NCI-H2029 (cell line): ENCODE measurements around the gene CEP97.
"Not testable (repeated sequence)": the region's sequence is repeated elsewhere in the genome, so short reads cannot be mapped to it uniquely, and the experiment has no call there.

Experiments
- DNase-seq: peaks from one replicate; lab custom pipeline; 2025; lab: John Stamatoyannopoulos, UW

Gene CEP97

DNA sequence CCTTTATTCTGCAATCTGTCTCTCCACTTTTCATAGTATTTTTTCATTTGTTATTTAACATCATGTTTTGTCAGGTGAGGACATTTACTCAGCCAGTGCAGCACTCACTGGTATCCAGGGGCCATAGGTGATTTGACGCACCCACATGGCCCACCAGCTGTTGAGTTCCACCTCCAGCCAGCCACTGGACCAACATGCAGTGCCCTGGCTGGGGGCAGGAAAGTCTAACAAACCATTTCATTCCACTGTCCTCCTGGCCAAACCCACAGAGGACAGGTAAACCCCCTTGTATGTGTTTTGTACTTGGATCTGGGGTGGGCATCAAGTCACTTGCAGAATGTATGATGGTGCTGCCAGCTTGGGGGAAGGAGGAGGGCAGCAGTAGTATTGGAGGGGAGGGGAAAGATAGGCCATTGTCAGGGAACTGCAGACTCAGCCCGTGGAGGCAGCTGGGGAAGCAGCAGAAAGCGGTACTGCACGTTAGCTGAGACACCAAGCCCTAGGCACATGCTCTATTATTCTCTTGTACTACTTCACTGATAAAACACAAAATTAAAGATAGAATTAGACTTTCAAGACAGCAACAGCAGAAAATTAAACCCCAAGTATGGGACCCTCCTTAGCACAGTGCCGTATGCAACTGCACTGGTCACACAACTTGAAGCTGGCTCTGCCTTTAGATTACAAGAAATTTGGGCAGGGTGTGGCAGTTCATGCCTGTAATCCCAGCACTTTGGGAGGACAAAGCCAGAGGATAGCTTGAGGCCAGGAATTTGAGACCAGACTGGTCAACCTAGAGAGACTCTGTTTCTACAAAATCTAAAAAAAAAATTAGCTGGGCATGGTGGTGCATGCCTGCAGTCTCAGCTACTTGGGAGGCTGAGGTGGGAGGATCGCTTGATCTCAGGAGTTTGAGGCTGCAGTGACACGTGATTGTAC is 22.4 kb upstream of the CEP97 start:
- no peak for DNase-seq

DNA sequence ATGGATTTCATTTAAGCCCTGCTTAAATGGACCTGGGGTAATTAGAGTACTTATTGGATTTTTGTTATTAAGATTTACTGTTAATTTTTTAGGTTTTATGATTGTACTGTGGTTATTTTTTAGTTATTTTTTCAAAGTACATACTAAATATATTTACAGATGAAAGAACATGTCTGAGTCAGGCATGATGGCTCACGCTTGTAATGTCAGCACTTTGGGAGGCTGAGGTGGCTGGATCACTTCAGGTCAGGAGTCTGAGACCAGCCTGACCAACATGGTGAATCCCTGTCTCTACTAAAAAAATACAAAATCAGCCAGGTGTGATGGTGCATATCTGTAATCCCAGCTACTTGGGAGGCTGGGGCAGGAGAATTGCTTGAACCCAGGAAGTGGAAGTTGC is 21.7 kb upstream of the CEP97 start:
- DNase-seq, result no peak

DNA sequence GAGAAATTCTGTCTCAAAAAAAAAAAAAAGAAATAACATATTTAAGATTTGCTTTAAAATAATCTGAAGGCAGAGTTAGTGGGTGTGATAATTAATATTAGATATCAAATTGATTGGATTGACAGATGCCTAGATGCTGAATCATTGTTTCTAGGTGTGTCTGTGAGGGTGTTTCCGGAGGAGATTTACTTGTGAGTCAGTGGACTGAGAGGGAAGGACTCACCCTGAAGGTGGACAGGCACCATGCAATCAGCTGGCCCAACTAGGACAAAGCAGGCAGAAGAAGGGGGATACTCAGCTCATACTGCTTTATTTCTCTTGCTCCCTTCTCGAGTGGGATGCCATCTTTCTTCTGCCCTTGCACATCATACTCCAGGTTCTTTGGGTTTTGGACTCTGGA is 21.2 kb upstream of the CEP97 start:
- no peak for DNase-seq

DNA sequence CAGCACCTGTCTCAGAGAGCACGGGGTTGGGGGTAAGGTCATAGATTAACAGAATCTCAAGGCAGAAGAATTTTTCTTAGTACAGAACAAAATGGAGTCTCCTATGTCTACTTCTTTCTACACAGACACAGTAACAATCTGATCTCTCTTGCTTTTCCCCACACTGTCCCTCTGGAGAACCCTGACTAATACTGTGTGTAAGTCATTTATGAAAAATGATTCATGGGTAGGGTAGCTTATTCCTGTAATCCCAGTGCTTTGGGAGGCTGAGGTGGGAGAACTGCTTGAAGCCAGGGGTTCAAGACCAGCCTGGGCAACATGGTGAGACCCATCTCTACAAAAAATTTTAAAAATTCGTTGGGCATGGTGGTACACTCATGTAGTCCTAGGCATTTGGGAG is 19.8 kb upstream of the CEP97 start:
- not testable (repeated sequence) for DNase-seq

DNA sequence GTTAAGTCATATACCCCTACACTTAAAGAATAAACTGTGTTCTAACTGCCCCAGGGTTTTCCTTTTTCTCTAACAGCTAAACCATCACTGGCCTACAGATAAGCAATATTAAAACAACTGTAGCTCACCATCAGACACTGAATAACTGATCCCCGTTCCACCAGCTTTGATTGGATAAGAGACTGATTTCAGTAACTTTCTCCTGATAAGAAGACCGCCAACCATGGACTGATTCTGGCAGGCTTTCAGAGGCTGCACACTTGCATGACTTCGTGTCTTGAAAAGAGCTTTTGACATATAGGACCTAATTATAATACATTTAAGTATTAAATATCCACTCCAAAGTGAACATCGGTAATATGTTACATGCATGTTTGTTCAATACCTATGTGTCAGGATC is 15.3 kb upstream of the CEP97 start:
- no peak for DNase-seq

DNA sequence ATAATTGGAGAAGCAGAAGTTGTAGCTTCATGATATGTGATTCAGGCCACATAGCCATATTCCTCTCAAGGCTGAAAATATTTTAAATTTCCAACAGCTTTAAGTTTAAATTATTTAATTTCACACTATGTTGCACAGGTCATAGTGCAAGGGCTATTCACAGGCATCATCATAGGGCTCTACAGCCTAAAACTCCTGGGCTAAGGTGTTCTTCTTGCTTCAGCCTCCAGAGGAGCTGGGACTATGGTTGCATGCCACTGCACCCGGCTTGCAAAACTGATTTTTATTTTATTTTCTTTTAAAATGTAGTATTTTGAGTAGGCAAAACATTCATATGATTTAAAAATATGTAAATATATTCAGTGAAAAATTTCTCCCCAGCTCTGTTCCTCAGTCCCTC is 6.0 kb upstream of the CEP97 start:
- DNase-seq, result no peak

DNA sequence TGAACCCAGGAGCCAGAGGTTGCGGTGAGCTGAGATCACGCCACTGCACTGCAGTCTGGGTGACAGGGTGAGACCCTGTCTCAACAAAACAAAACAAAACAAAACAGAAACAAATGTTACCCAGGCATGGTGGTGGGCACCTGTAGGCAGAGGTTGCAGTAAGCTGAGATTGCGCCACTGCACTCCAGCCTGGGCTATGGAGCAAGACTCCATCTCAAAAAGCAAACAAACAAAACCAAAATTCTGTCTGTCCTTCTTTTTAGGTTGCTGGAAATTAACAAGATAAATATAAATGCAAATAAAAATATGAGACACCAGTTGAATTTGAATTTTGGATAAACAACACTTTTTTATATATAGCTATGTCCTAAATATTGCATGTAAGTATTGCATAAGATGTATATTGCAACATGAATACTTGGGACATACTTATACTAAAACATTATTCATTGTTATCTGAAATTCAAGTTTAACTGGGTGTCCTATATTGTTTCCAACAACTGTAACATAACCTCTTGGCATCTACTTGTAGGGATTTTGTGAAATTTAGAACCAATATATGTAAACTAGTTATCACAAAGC is 4.7 kb upstream of the CEP97 start:
- no peak for DNase-seq

DNA sequence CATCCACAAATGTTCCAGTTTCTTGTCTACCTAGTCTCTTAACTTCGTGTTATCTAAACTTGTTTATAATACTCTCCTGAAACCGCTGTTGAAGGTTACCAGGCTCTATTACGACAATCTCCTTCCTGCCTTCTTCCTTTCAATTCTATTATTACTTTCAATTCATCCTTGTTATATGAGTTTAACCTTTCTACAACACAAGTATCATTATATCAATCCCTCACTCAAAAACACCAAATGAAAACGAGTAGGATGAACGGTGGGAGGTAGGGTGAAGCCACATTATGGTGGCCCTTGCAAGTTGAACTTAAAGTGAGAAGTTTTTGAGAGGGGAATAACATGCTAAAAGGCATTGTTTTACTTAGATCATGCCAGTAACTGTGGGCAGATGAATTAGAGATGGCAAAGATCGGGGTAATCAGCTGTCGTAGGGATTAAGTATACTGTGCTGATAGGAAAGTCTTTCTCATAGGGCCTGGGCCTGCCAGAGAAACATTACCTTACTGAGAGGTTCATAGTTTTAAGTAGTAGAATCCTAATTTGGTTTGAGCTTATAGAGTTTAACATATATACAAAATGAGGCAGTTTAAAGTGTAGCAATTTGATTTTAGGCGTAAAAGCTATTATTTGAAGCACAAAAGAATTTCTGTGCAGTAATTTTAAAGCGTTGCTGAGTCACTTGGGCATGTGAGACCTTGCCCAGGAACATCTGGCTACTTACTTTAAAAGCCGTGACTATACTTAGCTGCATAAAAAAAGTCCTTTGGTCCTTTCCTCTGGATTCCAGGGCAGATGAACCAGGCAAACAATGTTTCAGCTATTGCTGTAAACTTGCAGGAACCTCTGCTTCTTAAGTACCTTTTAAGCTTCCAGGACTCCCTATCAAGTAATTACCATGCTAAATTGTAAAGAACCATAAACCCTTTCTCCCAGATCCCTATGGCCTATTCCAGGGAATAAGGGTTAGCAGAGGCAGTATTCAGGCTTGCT is 3.3 kb upstream of the CEP97 start:
- DNase-seq, result no peak

DNA sequence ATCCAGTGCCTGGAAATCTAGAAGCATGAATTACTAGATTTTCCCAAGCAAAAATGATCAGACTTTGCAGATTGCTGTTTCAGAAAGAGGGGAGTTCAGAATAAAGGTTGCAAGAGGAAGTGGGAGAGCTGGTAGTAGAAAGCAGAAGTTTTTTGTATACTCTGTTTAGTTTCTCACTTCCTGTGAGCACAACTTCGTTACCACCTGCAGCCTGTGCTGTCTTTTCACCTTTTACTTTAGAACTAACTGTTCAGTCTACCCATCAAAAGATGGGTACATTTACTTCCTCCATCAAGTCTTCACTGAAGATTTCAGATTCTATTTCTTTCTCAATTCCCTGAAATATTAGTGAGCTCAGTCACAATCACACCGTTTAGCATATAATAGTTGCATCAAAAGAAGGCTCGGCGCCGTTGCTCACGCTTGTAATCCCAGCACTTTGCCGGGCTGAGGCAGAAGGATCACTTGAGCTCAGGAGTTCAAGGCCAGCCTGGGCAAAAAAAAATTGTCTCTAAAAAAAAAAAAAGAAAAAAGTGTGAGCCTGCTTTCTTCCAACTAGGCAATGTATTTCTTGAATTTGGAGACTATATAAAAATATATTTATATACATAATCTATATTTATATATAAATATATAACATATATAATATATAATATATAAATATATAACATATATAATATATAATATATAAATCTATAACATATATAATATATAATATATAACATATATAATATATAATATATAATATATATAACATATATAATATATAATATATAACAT is 1.8 kb upstream of the CEP97 start:
- DNase-seq, result no peak

DNA sequence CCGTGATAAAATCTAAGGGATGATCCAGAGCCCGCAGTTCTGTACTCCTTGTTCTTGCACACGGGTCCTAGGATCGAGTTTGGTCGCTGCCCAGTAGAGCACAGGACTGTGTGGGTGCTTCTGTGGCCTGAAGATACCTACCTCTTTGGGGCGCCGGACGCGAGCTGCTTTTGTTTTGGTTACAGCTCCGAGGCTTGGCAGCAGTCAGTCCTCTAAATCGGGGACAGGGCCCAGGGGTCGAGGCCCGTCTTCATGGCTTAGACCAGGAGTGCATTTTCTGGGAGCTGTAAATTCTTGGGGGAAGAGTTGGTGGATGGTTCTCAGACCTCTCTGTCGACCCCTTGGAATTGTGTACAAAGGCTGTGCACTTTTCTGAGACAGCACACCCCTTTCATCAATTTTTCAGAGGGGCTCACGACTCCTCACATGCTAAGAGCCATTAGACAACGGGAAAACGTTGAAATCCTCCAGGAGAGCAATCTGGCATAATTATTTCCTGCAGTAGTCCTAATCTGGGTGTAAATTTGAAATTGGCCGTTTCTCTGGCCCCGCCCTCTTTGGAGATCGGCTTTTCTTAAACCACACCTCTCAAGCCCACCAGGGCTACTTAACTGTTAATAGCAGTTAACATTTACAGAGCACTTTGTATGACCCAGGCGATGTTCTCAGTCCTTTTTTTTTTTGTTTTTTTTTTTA is 928 bp downstream of the CEP97 start:
- DNase-seq, result no peak

DNA sequence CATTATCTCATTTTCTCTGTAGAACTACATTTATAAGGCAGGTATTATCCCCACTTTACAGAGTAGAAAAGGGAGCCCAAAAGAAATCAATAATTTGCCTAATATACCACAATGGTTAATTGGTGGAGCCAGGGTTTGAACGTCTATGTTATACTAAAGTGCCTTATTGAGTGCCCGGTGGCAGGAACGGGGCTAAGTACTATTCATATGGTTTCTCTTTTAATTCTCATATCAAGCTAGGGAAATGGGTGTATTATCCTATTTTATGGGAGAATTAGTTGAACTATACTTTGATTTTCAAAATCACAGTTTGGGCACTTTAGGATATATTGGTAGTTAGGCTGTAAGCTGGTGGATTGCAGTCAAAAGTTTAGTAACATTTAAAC is 1.5 kb downstream of the CEP97 start:
- DNase-seq, result no peak

DNA sequence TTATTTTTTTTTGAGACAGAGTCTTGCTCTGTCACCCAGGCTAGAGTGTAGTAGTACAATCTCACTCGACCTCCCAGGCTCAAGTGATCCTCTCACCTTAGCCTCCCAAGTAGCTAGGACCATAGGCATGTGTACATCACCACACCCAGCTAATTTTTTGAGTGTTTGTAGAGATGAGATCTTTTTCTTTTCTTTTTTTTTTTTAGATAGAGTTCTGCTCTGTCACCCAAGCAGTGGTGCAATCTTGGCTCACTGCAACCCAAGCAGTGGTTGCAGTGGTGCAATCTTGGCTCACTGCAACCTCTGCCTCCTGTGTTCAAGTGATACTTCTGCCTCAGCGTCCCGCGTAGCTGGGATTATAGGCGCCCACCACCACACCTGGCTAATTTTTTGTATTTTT is 5.2 kb downstream of the CEP97 start:
- no peak for DNase-seq

DNA sequence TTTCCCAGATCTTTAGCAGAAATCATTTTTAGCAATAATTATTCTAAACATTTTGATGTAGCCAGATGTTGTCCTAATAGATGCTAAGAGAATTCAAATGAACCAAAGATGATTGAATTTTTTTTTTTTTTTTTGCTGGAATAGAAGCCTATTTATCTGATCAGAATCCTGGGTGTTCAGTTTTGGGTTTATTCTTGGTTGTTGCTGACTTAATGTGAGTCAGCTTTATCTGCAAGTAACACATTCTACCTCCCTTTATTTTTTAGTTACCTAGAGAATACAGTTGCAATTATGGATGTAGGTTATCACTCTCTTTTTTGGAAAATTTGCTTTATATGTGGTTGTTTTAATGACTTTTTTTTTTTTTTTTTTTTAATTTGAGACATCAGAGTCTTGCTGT is 6.4 kb downstream of the CEP97 start:
- no peak for DNase-seq

DNA sequence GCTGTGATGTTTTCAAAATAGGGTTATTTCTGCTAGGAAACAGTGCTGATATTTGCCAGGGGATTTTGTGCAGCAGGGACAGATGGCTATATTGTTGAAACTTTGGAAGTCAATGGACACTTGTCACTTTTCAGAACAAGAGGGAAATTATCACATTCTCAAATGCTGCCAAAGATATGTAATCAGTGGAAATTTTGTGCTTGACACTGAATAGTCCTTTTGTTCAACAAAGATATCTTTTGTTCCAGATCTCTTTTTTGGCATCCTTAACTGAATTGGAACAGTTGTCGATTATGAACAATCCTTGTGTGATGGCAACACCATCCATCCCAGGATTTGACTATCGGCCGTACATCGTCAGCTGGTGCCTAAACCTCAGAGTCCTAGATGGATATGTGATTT is 7.8 kb downstream of the CEP97 start:
- DNase-seq, result no peak

DNA sequence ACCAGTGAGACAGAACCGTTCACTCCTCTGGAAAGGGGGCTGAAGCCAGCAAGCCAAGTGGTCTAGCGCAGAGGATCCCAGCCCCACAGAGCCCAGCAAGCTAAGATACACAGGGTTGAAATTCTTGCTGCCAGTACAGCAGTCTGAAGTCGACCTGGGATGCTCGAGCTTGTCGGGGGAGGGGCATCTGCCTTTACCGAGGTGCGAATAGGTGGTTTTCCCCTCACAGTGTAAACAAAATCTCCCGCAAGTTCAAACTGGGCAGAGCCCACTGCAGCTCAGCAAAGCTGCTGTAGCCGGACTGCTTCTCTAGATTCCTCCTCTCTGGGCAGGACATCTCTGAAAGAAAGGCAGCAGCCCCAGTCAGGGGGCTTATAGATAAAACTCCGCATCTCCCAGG is 11.4 kb downstream of the CEP97 start:
- no peak for DNase-seq

DNA sequence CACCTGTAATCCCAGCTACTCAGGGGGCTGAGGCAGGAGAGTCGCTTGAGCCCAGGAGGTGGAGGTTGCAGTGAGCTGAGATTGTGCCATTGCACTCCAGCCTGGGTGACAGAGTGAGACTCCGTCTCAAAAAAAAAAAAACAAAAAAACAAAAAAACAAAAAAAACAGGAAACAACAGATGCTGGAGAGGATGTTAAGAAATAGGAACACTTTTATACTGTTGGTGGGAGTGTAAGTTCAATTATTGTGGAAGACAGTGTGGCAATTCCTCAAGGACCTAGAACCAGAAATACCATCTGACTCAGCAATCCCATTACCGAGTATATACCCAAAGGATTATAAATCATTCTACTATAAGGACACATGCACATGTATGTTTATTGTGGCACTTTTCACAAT is 17.5 kb downstream of the CEP97 start:
- DNase-seq, result not testable (repeated sequence)

DNA sequence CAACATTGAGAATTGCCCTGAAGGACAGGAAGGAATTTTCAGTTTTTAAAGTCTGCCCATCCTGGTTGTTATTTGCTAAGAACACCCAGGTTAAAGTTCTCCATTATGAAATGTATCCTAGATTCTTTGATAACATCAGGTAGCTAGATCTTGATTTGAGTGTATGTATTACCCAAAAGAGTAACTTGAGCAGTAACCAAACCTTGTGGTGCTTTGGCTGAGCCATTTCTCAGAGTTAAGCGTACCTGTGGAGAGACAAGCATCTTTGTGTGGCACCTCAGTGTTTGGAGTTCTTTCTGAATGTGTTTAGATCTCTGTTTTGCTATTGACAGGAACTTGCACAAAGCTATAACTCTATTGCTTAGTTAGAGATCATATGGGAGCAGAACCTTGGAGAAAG is 20.4 kb downstream of the CEP97 start:
- DNase-seq, result no peak

DNA sequence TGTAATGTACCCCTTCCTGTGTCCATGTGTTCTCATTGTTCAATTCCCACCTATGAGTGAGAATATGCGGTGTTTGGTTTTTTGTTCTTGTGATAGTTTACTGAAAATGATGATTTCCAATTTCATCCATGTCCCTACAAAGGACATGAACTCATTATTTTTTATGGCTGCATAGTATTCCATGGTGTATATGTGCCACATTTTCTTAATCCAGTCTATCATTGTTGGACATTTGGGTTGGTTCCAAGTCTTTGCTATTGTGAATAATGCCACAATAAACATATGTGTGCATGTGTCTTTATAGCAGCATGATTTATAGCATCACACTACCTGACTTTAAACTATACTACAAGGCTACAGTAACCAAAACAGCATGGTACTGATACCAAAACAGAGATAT is 21.5 kb downstream of the CEP97 start:
- not testable (repeated sequence) for DNase-seq

DNA sequence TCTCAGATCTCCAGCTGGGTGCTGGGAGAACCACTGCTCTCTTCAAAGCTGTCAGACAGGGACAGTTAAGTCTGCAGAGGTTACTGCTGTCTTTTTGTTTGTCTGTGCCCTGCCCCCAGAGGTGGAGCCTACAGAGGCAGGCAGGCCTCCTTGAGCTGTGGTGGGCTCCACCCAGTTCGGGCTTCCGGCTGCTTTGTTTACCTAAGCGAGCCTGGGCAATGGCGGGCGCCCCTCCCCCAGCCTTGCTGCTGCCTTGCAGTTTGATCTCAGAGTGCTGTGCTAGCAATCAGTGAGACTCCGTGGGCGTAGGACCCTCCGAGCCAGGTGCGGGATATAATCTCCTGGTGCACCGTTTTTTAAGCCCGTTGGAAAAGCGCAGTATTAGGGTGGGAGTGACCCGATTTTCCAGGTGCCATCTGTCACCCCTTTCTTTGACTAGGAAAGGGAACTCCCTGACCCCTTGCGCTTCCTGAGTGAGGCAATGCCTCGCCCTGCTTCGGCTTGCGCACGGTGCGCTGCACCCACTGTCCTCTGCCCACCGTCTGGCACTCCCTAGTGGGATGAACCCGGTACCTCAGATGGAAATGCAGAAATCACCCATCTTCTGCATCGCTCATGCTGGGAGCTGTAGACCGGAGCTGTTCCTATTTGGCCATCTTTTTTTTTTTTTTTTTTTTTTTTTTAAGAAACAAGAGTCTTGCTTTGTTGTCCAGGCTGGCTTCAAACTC is 29.1 kb downstream of the CEP97 start:
- DNase-seq, result not testable (repeated sequence)

DNA sequence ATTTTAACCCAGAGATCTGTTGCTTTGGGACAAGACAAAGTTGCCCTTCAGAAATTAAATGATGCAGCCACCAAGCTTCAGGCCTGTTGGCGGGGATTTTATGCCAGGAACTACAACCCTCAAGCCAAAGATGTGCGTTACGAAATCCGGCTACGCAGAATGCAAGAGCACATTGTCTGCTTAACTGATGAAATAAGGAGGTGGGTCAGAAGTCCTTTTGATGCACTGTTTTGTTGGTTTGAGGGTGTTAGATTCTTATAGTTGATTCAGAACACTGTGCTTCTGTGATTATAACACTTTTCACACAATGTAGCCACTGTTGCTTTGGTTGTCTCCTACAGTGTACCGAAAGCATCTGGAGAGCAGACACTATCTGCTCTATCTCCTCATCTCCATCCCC is 33.8 kb downstream of the CEP97 start:
- no peak for DNase-seq
